Heart left ventricle (tissue), 13 donors: ENCODE results near the gene STAM.

ENCODE experiments used
- CTCF ChIP-seq, 12 donors: fragments of 200-600 bp; sonication (generic) in 4 of 12; IDR thresholded peaks; one replicate each; pipeline versions ENCODE4 v1.5.0 to v1.8.0; 2018 to 2022; ENCODE audit warnings: antibody characterized with exemption in 12 of 12, mild to moderate bottlenecking in 5 of 12
- POLR2A ChIP-seq, 2 donors: fragments of 450-650 bp; IDR thresholded peaks; one replicate each; pipeline ENCODE4 v1.6.1; 2017; ENCODE audit warnings: antibody characterized with exemption in 2 of 2, mild to moderate bottlenecking in 2 of 2, moderate library complexity in 2 of 2
- donor health status: ischemic (EF 13 %, LVEDD 7.1; RV severe dilation, severe dysfunction).
- donor health status: DM: no; HTN: yes; CAD: no.
- donor health status: DM: no; HTN: no; CAD: no.
- donor health status: ischemic (EF 25% LVEDD 6.9; RV normal size, moderate dysfunction).
- donor health status: ischemic (EF 25% LVEDD 5.7; RV mildly dilated, moderate dysfunction).
- donor health status: ischemic (EF 35%, LVEDD 5.7; RV mildly dilated, moderate dysfunction).
- donor health status: nonischemic (EF 11% LVEDD 7.7; RV severe dilation, severe dysfunction).
- donor health status: DM: yes; HTN: yes; CAD: no.
- donor health status: PGD.
- donor health status: ischemic (EF 29% LVEDD 5.4; RV normal size, mild dysfunction).
- donor health status: nonischemic (EF 23%, LVEDD 6.1; RV moderate dilation, normal function).

GRCh38 chr10:17729630-17730029 lies 85.7 kb downstream of the STAM start:
- TF ChIP-seq CTCF (IDR thresholded peaks at IDR 0.05) (no peak), POLR2A (IDR thresholded peaks at IDR 0.05) (no peak)
